H1 (cell line): ENCODE measurements around the gene VAMP4. TPM values are rescaled to one million over a fixed set of nuclear protein-coding genes. Genes with fewer than 3 reads are reported as not detected.
"Not testable (repeated sequence)": the region's sequence is repeated elsewhere in the genome, so short reads cannot be mapped to it uniquely, and the experiment has no call there.

Experiments
- CTCF ChIA-PET: fragments of 300-600 bp; sonication (Branson Sonifier 250); formaldehyde crosslinking; loops from one replicate; lab custom pipeline; 2021; ENCODE audit not compliant: partially characterized antibody; lab: Charles Lee
- POLR2A ChIA-PET: fragments of 300-600 bp; sonication (Branson Sonifier 250); formaldehyde crosslinking; loops from one replicate; lab custom pipeline; 2021; ENCODE audit warnings: inconsistent platforms; ENCODE audit not compliant: partially characterized antibody; lab: Charles Lee
- DNase-seq, 2 experiments: peaks; one replicate each; pipeline versions ENCODE4 v3.0.0 to v3.0.0-alpha.2; 2010 to 2022; ENCODE audit warnings: low spot score in 2 of 2, low read depth in 1 of 2, mixed read lengths in 1 of 2
- FAIRE-seq: peaks from 2 replicates; lab custom pipeline; 2011; peaks lifted over from hg19 to GRCh38; lab: Jason Lieb, UNC
- H2AFZ ChIP-seq: 2 replicates; pipeline ENCODE4 v1.8.1; 2012; ENCODE audit warnings: low read length, inconsistent platforms
- H2AK5ac ChIP-seq: 2 replicates; pipeline ENCODE4 v1.6.1; 2013; ENCODE audit warnings: low read depth, low read length
- H2BK120ac ChIP-seq: replicated peaks from 2 replicates; pipeline ENCODE3; 2013; ENCODE audit warnings: low read depth, low read length, inconsistent platforms
- H2BK12ac ChIP-seq: 2 replicates; pipeline ENCODE4 v1.6.1; 2013; ENCODE audit warnings: low read depth, low read length
- H2BK15ac ChIP-seq: 2 replicates; pipeline ENCODE4 v1.6.1; 2013; ENCODE audit warnings: low read length
- H2BK20ac ChIP-seq: 2 replicates; pipeline ENCODE4 v1.6.1; 2013; ENCODE audit warnings: low read length
- H2BK5ac ChIP-seq: 2 replicates; pipeline ENCODE4 v1.6.1; 2013; ENCODE audit warnings: low read depth, low read length
- H3K14ac ChIP-seq: 2 replicates; pipeline ENCODE4 v1.6.1; 2013; ENCODE audit warnings: inconsistent platforms; ENCODE audit not compliant: insufficient read length
- H3K18ac ChIP-seq: 2 replicates; pipeline ENCODE4 v1.6.1; 2013; ENCODE audit warnings: low read length; ENCODE audit errors: extremely low read depth
- H3K23ac ChIP-seq: 2 replicates; pipeline ENCODE4 v1.6.1; 2013; ENCODE audit warnings: inconsistent platforms; ENCODE audit not compliant: insufficient read length
- H3K23me2 ChIP-seq: 2 replicates; pipeline ENCODE4 v1.6.1; 2013; ENCODE audit warnings: low read depth, low read length
- H3K27ac ChIP-seq: 2 replicates; pipeline ENCODE4 v1.6.1; 2011; ENCODE audit warnings: low read depth, low read length, inconsistent platforms
- H3K27me3 ChIP-seq, 4 experiments: replicated peaks in 1 of 4; 1 replicate in 1 of 4; 2 replicates in 3 of 4; pipeline versions ENCODE4 v1.6.1 to v1.8.1; 2011 to 2013; ENCODE audit warnings: low read length in 3 of 4, mild to moderate bottlenecking in 3 of 4, inconsistent platforms in 2 of 4, mixed read lengths in 2 of 4, moderate library complexity in 1 of 4; ENCODE audit not compliant: control insufficient read depth in 3 of 4, insufficient read depth in 3 of 4; ENCODE audit errors: extremely low read depth in 1 of 4
- H3K36me3 ChIP-seq, 4 experiments: 2 replicates each; pipeline versions ENCODE4 v1.6.1 to v1.8.1; 2011 to 2013; ENCODE audit warnings: mild to moderate bottlenecking in 4 of 4, low read length in 3 of 4, moderate library complexity in 2 of 4, control low read depth in 1 of 4, inconsistent platforms in 1 of 4; ENCODE audit not compliant: insufficient read depth in 4 of 4, control insufficient read depth in 2 of 4
- H3K4ac ChIP-seq: replicated peaks from 2 replicates; pipeline ENCODE3; 2013; ENCODE audit warnings: low read length, low read depth, mixed read lengths, inconsistent platforms; ENCODE audit not compliant: insufficient read length
- H3K4me1 ChIP-seq, 4 experiments: replicated peaks in 1 of 4; 1 replicate in 1 of 4; 2 replicates in 3 of 4; pipeline versions ENCODE4 v1.6.1 to v1.8.1; 2011 to 2013; ENCODE audit warnings: low read length in 3 of 4, inconsistent platforms in 2 of 4, mixed read lengths in 1 of 4; ENCODE audit not compliant: insufficient read depth in 4 of 4, control insufficient read depth in 3 of 4
- H3K4me2 ChIP-seq, 2 experiments: 2 replicates each; pipeline versions ENCODE4 v1.6.1 to v1.8.1; 2011 to 2013; ENCODE audit warnings: low read depth in 2 of 2, low read length in 2 of 2, control low read depth in 1 of 2, inconsistent platforms in 1 of 2, mild to moderate bottlenecking in 1 of 2; ENCODE audit not compliant: insufficient read depth in 1 of 2
- H3K4me3 ChIP-seq, 4 experiments: fragments of 200-600, 300-600 bp in 1 of 4; sonication (generic), shearing (Covaris generic), sonication (Bioruptor Twin) in 1 of 4; 2 replicates each; pipeline versions ENCODE4 v1.5.1 to v1.8.1; 2011 to 2016; ENCODE audit warnings: low read length in 4 of 4, low read depth in 3 of 4, control low read depth in 2 of 4, inconsistent platforms in 2 of 4, mild to moderate bottlenecking in 2 of 4, mixed read lengths in 1 of 4, moderate library complexity in 1 of 4; ENCODE audit not compliant: insufficient read depth in 2 of 4; ENCODE audit errors: extremely low read depth in 1 of 4
- H3K56ac ChIP-seq: replicated peaks from 2 replicates; pipeline ENCODE3; 2013; ENCODE audit warnings: low read depth, mild to moderate bottlenecking, mixed read lengths, low read length, inconsistent platforms; ENCODE audit not compliant: insufficient read length
- H3K79me1 ChIP-seq: 2 replicates; pipeline ENCODE4 v1.6.1; 2013; ENCODE audit warnings: low read depth, low read length, control low read depth
- H3K79me2 ChIP-seq, 2 experiments: 2 replicates each; pipeline versions ENCODE4 v1.6.1 to v1.8.1; 2012 to 2013; ENCODE audit warnings: low read length in 2 of 2, mild to moderate bottlenecking in 2 of 2, inconsistent platforms in 1 of 2; ENCODE audit not compliant: insufficient read depth in 2 of 2, control insufficient read depth in 1 of 2
- H3K9ac ChIP-seq, 4 experiments: replicated peaks in 1 of 4; 1 replicate in 1 of 4; 2 replicates in 3 of 4; pipeline versions ENCODE4 v1.6.1 to v1.8.1; 2011 to 2013; ENCODE audit warnings: low read depth in 3 of 4, low read length in 3 of 4, control low read depth in 2 of 4, mild to moderate bottlenecking in 2 of 4, moderate library complexity in 2 of 4, inconsistent platforms in 1 of 4; ENCODE audit errors: extremely low read depth in 1 of 4
- H3K9me3 ChIP-seq, 2 experiments: 2 replicates each; pipeline versions ENCODE4 v1.6.1 to v1.8.1; 2012 to 2013; ENCODE audit warnings: mild to moderate bottlenecking in 2 of 2, moderate library complexity in 2 of 2, control low read depth in 1 of 2, inconsistent platforms in 1 of 2, low read depth in 1 of 2, low read length in 1 of 2, mixed read lengths in 1 of 2; ENCODE audit not compliant: insufficient read depth in 2 of 2
- H4K20me1 ChIP-seq, 2 experiments: replicated peaks in 1 of 2; 2 replicates each; pipeline versions ENCODE3 to v1.8.1; 2011 to 2013; ENCODE audit warnings: inconsistent platforms in 2 of 2, low read length in 2 of 2, mild to moderate bottlenecking in 1 of 2; ENCODE audit not compliant: insufficient read depth in 2 of 2, control insufficient read depth in 1 of 2
- H4K5ac ChIP-seq: 2 replicates; pipeline ENCODE4 v1.6.1; 2013; ENCODE audit warnings: low read length, low read depth, mixed read lengths, inconsistent platforms; ENCODE audit not compliant: insufficient read length
- H4K8ac ChIP-seq: 2 replicates; pipeline ENCODE4 v1.8.0; 2013; ENCODE audit warnings: mild to moderate bottlenecking, moderate library complexity, low read length, inconsistent platforms; ENCODE audit not compliant: insufficient read depth; ENCODE audit errors: extremely low read depth
- H4K91ac ChIP-seq: replicated peaks from 2 replicates; pipeline ENCODE3; 2013; ENCODE audit warnings: low read length, mixed read lengths, inconsistent platforms; ENCODE audit not compliant: insufficient read length
- WGBS, 2 experiments: shearing (Covaris generic) in 1 of 2; methylation state at CpG; one replicate each; pipeline versions ENCODE4 v1.1.6 to v1.1.7; 2013 to 2015; ENCODE audit warnings: low lambda C conversion rate in 2 of 2, mixed read lengths in 2 of 2, inconsistent platforms in 1 of 2, low coverage in 1 of 2, missing lambda C conversion rate in 1 of 2; ENCODE audit not compliant: insufficient replicate concordance in 2 of 2, insufficient coverage in 1 of 2, insufficient read length in 1 of 2; ENCODE audit errors: extremely low coverage in 1 of 2, missing lambda C conversion rate in 1 of 2; 5-methylcytosine and 5-hydroxymethylcytosine counted together
- polyA plus RNA-seq, 7 experiments: library from polyadenylated mRNA; depleted of rRNA in 3 of 7; stranded (reverse) in 5 of 7; unstranded in 2 of 7; fragments of >200 nt in 5 of 7; fragments of 200-250 nt in 2 of 7; gene quantifications; 1 replicate in 5 of 7; 2 replicates in 1 of 7; 4 replicates in 1 of 7; pipeline versions ENCODE4 v1.2.1 to v1.2.3, GENCODE V29; 2011 to 2013; ENCODE audit warnings: missing spikeins in 2 of 7, mixed read lengths in 2 of 7
- total RNA-seq: library from RNA; stranded (reverse); fragmentation: NEBNext Ultra II Directional; extraction: Animal tissue kit (Norgen Biotek cat#: 25700); gene quantifications from 2 replicates; pipeline ENCODE4 v1.2.1, GENCODE V29; 2021

VAMP4 gene
- total and polyA plus RNA-seq, 2 of the 8 experiments (the other 6 are each of a cell fraction or from before 2014, with no cell fraction given): 1.6 to 13.9 TPM

DNA sequence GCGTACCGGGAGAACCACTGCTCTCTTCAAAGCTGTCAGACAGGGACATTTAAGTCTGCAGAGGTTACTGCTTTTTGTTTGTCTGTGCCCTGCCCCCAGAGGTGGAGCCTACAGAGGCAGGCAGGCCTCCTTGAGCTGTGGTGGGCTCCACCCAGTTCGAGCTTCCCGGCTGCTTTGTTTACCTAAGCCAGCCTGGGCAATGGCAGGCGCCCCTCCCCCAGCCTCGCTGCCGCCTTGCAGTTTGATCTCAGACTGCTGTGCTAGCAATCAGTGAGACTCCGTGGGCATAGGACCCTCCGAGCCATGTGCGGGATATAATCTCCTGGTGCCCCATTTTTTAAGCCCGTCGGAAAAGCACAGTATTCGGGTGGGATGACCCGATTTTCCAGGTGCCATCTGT lies 46.1 kb downstream of the VAMP4 start:
- H3K23ac ChIP-seq, FAIRE-seq: not testable (repeated sequence)

DNA sequence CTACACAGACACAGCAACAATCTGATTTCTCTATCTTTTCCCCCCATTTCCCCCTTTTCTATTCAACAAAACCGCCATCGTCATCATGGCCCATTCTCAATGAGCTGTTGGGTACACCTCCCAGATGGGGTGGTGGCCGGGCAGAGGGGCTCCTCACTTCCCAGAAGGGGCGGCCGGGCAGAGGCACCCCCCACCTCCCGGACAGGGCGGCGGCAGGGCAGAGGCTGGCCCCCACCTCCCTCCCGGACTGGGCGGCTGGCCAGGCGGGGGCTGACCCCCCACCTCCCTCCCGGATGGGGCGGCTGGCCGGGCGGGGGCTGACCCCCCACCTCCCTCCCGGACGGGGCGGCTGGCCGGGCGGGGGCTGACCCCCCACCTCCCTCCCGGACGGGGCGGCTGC lies 48.3 kb downstream of the VAMP4 start:
- CTCF ChIA-PET, H3K4me2 ChIP-seq, H3K56ac ChIP-seq, DNase-seq, H4K5ac ChIP-seq, H3K27me3 ChIP-seq, H3K27ac ChIP-seq, H2AK5ac ChIP-seq, H2BK20ac ChIP-seq, H2BK5ac ChIP-seq, H3K4me3 ChIP-seq, H3K79me2 ChIP-seq, H3K9ac ChIP-seq, FAIRE-seq, H3K14ac ChIP-seq, POLR2A ChIA-PET, H2BK120ac ChIP-seq, H3K18ac ChIP-seq, H2AFZ ChIP-seq, H3K79me1 ChIP-seq, H3K36me3 ChIP-seq, H4K20me1 ChIP-seq, H3K4me1 ChIP-seq, H4K91ac ChIP-seq, H4K8ac ChIP-seq, H2BK15ac ChIP-seq, H3K23me2 ChIP-seq, H3K23ac ChIP-seq, H2BK12ac ChIP-seq, H3K4ac ChIP-seq: not testable (repeated sequence)
- WGBS, 2 experiments: no CpG with 5 or more reads among the region's 23 CpGs
- peaks cover 5 to 16% of the 10 kb centered on the region in 2 experiments for H3K9me3 ChIP-seq

More for the DNA sequence above, 46.1 kb downstream of the VAMP4 start:
- H3K27ac ChIP-seq, H3K4ac ChIP-seq, H3K4me1 ChIP-seq, H2BK15ac ChIP-seq, H2AFZ ChIP-seq, H3K27me3 ChIP-seq, H3K36me3 ChIP-seq, DNase-seq, H3K9ac ChIP-seq, H3K23me2 ChIP-seq, H4K5ac ChIP-seq, H3K56ac ChIP-seq, CTCF ChIA-PET, H3K79me2 ChIP-seq, H4K91ac ChIP-seq, H2BK20ac ChIP-seq, H2BK5ac ChIP-seq, H3K4me2 ChIP-seq, H2BK12ac ChIP-seq, H4K20me1 ChIP-seq, POLR2A ChIA-PET, H3K14ac ChIP-seq, H3K18ac ChIP-seq, H4K8ac ChIP-seq, H3K4me3 ChIP-seq, H2AK5ac ChIP-seq, H3K79me1 ChIP-seq, H2BK120ac ChIP-seq: not testable (repeated sequence)
- WGBS, 2 experiments: 89% methylated on average over 8 of the region's 14 CpGs; no CpG with 5 or more reads in 1 of the 2 experiments
- peaks cover 5 to 16% of the 10 kb centered on the region in 2 experiments for H3K9me3 ChIP-seq
